ENCODE data around the gene PRKD1.
"Not testable (repeated sequence)": the region's sequence is repeated elsewhere in the genome, so short reads cannot be mapped to it uniquely, and the experiment has no call there.

PRKD1 gene

GRCh38 chr14:29857551-29857950 is 70.1 kb downstream of the PRKD1 start:
- H2AFZ ChIP-seq (ENCODE audit: low read length): no peak overlapping the region
- H4K20me1 ChIP-seq (ENCODE audit: insufficient read depth, low read length, poor library complexity, severe bottlenecking): no peaks in the 10 kb centered on the region
- H3K4me2 ChIP-seq (ENCODE audit: low read depth, low read length, poor library complexity, severe bottlenecking): no peak overlapping the region
- no peaks in the 10 kb centered on the region for H3F3A ChIP-seq (ENCODE audit: low read depth)
- no peaks in the 10 kb centered on the region for H3K9me2 ChIP-seq (replicated peaks; ENCODE audit: low read depth, low read length)
- no peak overlapping the region for H3K9ac ChIP-seq (ENCODE audit: low read depth, low read length, poor library complexity, severe bottlenecking)
- no peaks in the 10 kb centered on the region for H3K36me3 ChIP-seq (ENCODE audit: insufficient read depth, low read length)
- H3K9me3 ChIP-seq (ENCODE audit: insufficient read depth, low read depth, low read length): no peaks in the 10 kb centered on the region
- no peaks in the 10 kb centered on the region for H3K79me2 ChIP-seq (ENCODE audit: insufficient read depth, low read length)
- H3K4me3 ChIP-seq (ENCODE audit: low read length, poor library complexity, severe bottlenecking): no peak overlapping the region
- no peaks in the 10 kb centered on the region for H3K27me3 ChIP-seq (ENCODE audit: insufficient read depth, low read length, poor library complexity, severe bottlenecking)
- no peak for TF ChIP-seq CTCF (conservative IDR thresholded peaks at IDR 0.05; ENCODE audit: low read length)
- no peaks in the 10 kb centered on the region for H3K4me1 ChIP-seq (ENCODE audit: insufficient read depth, low read length, poor library complexity, severe bottlenecking)

- no peaks in the 10 kb centered on the region for H3F3A ChIP-seq (ENCODE audit: low read depth)
- no peaks in the 10 kb centered on the region for H3K36me3 ChIP-seq (ENCODE audit: insufficient read depth, low read length)
- H3K4me2 ChIP-seq (ENCODE audit: low read depth, low read length, poor library complexity, severe bottlenecking): no peak overlapping the region
- no peak overlapping the region for H3K9ac ChIP-seq (ENCODE audit: low read depth, low read length, poor library complexity, severe bottlenecking)
- H3K4me1 ChIP-seq (ENCODE audit: insufficient read depth, low read length, poor library complexity, severe bottlenecking): no peaks in the 10 kb centered on the region
- no peaks in the 10 kb centered on the region for H3K9me2 ChIP-seq (replicated peaks; ENCODE audit: low read depth, low read length)
- TF ChIP-seq EZH2phosphoT487 (IDR thresholded peaks at IDR 0.05; ENCODE audit: borderline replicate concordance): no peak
- TF ChIP-seq CTCF (conservative IDR thresholded peaks at IDR 0.05; ENCODE audit: low read length): no peak
- no peak overlapping the region for H3K4me3 ChIP-seq (ENCODE audit: low read length, poor library complexity, severe bottlenecking)
- no peaks in the 10 kb centered on the region for H3K79me2 ChIP-seq (ENCODE audit: insufficient read depth, low read length)
- H3K27me3 ChIP-seq (ENCODE audit: insufficient read depth, low read length, poor library complexity, severe bottlenecking): no peaks in the 10 kb centered on the region
- H3K9me3 ChIP-seq (ENCODE audit: insufficient read depth, low read depth, low read length): no peaks in the 10 kb centered on the region
- no peak overlapping the region for H2AFZ ChIP-seq (ENCODE audit: low read length)
- H4K20me1 ChIP-seq (ENCODE audit: insufficient read depth, low read length, poor library complexity, severe bottlenecking): no peaks in the 10 kb centered on the region
Observed at GRCh38 chr14:29856516-29856915, 71.1 kb downstream of the PRKD1 start.

- H3K9me3 ChIP-seq (ENCODE audit: insufficient read depth, low read depth, low read length); H3F3A ChIP-seq (ENCODE audit: low read depth); H3K36me3 ChIP-seq (ENCODE audit: insufficient read depth, low read length); H3K79me2 ChIP-seq (ENCODE audit: insufficient read depth, low read length); H2AFZ ChIP-seq (ENCODE audit: low read length); H3K9ac ChIP-seq (ENCODE audit: low read depth, low read length, poor library complexity, severe bottlenecking); H4K20me1 ChIP-seq (ENCODE audit: insufficient read depth, low read length, poor library complexity, severe bottlenecking); H3K4me3 ChIP-seq (ENCODE audit: low read length, poor library complexity, severe bottlenecking); H3K4me2 ChIP-seq (ENCODE audit: low read depth, low read length, poor library complexity, severe bottlenecking); H3K9me2 ChIP-seq (replicated peaks; ENCODE audit: low read depth, low read length); H3K27me3 ChIP-seq (ENCODE audit: insufficient read depth, low read length, poor library complexity, severe bottlenecking); H3K4me1 ChIP-seq (ENCODE audit: insufficient read depth, low read length, poor library complexity, severe bottlenecking): not testable (repeated sequence)
Observed at GRCh38 chr14:29853691-29854090, 74.0 kb downstream of the PRKD1 start.

GRCh38 chr14:29853272-29853671 is 74.4 kb downstream of the PRKD1 start:
- H4K20me1 ChIP-seq (ENCODE audit: insufficient read depth, low read length, poor library complexity, severe bottlenecking): no peaks in the 10 kb centered on the region
- H3F3A ChIP-seq (ENCODE audit: low read depth): no peaks in the 10 kb centered on the region
- no peaks in the 10 kb centered on the region for H3K4me1 ChIP-seq (ENCODE audit: insufficient read depth, low read length, poor library complexity, severe bottlenecking)
- H2AFZ ChIP-seq (ENCODE audit: low read length): no peak overlapping the region
- no peak overlapping the region for H3K4me3 ChIP-seq (ENCODE audit: low read length, poor library complexity, severe bottlenecking)
- TF ChIP-seq EZH2phosphoT487 (IDR thresholded peaks at IDR 0.05; ENCODE audit: borderline replicate concordance): no peak
- no peak for TF ChIP-seq CTCF (conservative IDR thresholded peaks at IDR 0.05; ENCODE audit: low read length)
- H3K79me2 ChIP-seq (ENCODE audit: insufficient read depth, low read length): no peaks in the 10 kb centered on the region
- no peak overlapping the region for H3K4me2 ChIP-seq (ENCODE audit: low read depth, low read length, poor library complexity, severe bottlenecking)
- H3K9me3 ChIP-seq (ENCODE audit: insufficient read depth, low read depth, low read length): no peaks in the 10 kb centered on the region
- H3K9ac ChIP-seq (ENCODE audit: low read depth, low read length, poor library complexity, severe bottlenecking): no peak overlapping the region
- H3K27me3 ChIP-seq (ENCODE audit: insufficient read depth, low read length, poor library complexity, severe bottlenecking): no peaks in the 10 kb centered on the region
- no peaks in the 10 kb centered on the region for H3K36me3 ChIP-seq (ENCODE audit: insufficient read depth, low read length)
- H3K9me2 ChIP-seq (replicated peaks; ENCODE audit: low read depth, low read length): no peaks in the 10 kb centered on the region
